Lower leg skin (tissue), 4 donors: Measurements from ENCODE around the gene PLEKHH2. TPM values are rescaled to one million over a fixed set of nuclear protein-coding genes. Genes with fewer than 3 reads are reported as not detected.

Experiments
- DNase-seq, 2 donors: peaks; one replicate each; pipeline ENCODE4 v3.0.0-alpha.2; 2019; ENCODE audit warnings: low spot score in 2 of 2
- H3K4me3 ChIP-seq: fragments of 200-600 bp; sonication (generic); 2 replicates; pipeline ENCODE4 v1.5.1; 2017; ENCODE audit warnings: mild to moderate bottlenecking, low read depth; ENCODE audit not compliant: poor library complexity, severe bottlenecking
- POLR2A ChIP-seq, 2 donors: fragments of 450-650 bp; IDR thresholded peaks; one replicate each; pipeline ENCODE4 v1.6.1; 2016 to 2017; ENCODE audit warnings: antibody characterized with exemption in 2 of 2, mild to moderate bottlenecking in 1 of 2, moderate library complexity in 1 of 2
- WGBS, 2 donors: methylation state at CpG; one replicate each; pipeline ENCODE4 v1.1.5; 2018; 5-methylcytosine and 5-hydroxymethylcytosine counted together
- intact Hi-C: fragments of 100-400 bp; cut with DNase I; formaldehyde crosslinking; loops from one replicate; pipeline ENCODE4 v1.15.0; 2023; ENCODE audit warnings: low total_unique reads
- total RNA-seq, 4 donors: library from RNA; depleted of rRNA; stranded (reverse); fragments of >200 nt; gene quantifications; one replicate each; pipeline ENCODE4 v1.1.0, GENCODE V29; 2016
- TF ChIP-seq, protein P1 (sequence below), 3 donors: fragments of 450-650 bp; IDR thresholded peaks; one replicate each; pipeline ENCODE4 v1.5.1; 2016; ENCODE audit warnings: antibody characterized with exemption in 3 of 3, mild to moderate bottlenecking in 3 of 3, moderate library complexity in 2 of 3

PLEKHH2 gene
- total RNA-seq, 4 donors from 2014 or later: 10.4 to 17.6 (median 15.4) TPM

DNA sequence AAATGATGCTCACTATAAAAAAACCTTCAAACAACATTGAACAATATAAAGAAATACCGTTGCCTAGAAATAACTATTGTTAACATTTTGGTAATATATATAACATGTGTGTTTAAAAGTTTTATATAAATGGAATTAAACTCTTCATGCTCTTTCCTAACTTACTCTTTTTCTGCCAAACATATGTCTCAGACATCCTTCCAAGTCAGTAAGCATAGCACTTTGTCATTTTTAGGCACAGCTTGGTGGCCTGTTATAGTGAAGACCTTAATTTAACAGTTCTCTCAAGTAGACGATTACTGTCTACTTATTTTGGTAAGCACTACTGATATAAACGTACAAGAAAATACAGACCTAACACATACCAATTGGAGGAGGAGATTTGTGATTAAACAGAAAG lies 177.7 kb downstream of the PLEKHH2 start:
- intact Hi-C loops: no loop called here
- no peak for DNase-seq
- no peak overlapping the region for H3K4me3 ChIP-seq
- TF ChIP-seq, protein P1, sequence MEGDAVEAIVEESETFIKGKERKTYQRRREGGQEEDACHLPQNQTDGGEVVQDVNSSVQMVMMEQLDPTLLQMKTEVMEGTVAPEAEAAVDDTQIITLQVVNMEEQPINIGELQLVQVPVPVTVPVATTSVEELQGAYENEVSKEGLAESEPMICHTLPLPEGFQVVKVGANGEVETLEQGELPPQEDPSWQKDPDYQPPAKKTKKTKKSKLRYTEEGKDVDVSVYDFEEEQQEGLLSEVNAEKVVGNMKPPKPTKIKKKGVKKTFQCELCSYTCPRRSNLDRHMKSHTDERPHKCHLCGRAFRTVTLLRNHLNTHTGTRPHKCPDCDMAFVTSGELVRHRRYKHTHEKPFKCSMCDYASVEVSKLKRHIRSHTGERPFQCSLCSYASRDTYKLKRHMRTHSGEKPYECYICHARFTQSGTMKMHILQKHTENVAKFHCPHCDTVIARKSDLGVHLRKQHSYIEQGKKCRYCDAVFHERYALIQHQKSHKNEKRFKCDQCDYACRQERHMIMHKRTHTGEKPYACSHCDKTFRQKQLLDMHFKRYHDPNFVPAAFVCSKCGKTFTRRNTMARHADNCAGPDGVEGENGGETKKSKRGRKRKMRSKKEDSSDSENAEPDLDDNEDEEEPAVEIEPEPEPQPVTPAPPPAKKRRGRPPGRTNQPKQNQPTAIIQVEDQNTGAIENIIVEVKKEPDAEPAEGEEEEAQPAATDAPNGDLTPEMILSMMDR (IDR thresholded peaks at IDR 0.05): no peak
- TF ChIP-seq POLR2A (IDR thresholded peaks at IDR 0.05): no peak
- WGBS, 2 donors: 78% methylated on average over 3 of the region's 3 CpGs

Other genes with a start within 250 kb of the PLEKHH2 start
- 10 to 100 TPM; 19.5 to 26.4 (median 22.2) TPM for gene THADA, start 41.2 kb upstream of the PLEKHH2 start, total RNA-seq
- gene C1GALT1C1L, start 39.2 kb downstream of the PLEKHH2 start, total RNA-seq: under 1 TPM in 3 of 4 donors, not detected in 1; 0.30 to 0.51 (median 0.36) TPM
- 10 to 100 TPM; 13.6 to 20.4 (median 17.7) TPM for gene DYNC2LI1, start 136.8 kb downstream of the PLEKHH2 start, total RNA-seq
- not detected for gene ABCG5, start 201.6 kb downstream of the PLEKHH2 start, total RNA-seq
- gene ABCG8, start 201.7 kb downstream of the PLEKHH2 start, total RNA-seq: not detected